Fibroblast of villous mesenchyme (primary cell): ENCODE results near the gene DNAJB8. TPM values are rescaled to one million over a fixed set of nuclear protein-coding genes. Genes with fewer than 3 reads are reported as not detected.

Experiments
- DNase-seq: peaks from one replicate; pipeline ENCODE4 v3.0.0-alpha.2; 2010; ENCODE audit warnings: low read depth
- H3K4me3 ChIP-seq: 2 replicates; pipeline ENCODE4 v1.5.1; 2011; ENCODE audit warnings: low read depth, mild to moderate bottlenecking, low read length
- CTCF ChIP-seq: IDR thresholded peaks from 2 replicates; pipeline ENCODE4 v1.5.1; 2012; ENCODE audit warnings: low read depth, mild to moderate bottlenecking, low read length; ENCODE audit not compliant: insufficient read depth
- total RNA-seq: library from RNA; depleted of rRNA; stranded (reverse); fragments of >200 nt; gene quantifications from 2 replicates; pipeline ENCODE4 v1.2.3, GENCODE V29; 2012

The DNAJB8 gene
- total RNA-seq, 1 donor = not detected

- no peak for TF ChIP-seq CTCF
- H3K4me3 ChIP-seq = no peak overlapping the region
- DNase-seq = no peak
Observed at GRCh38 chr3:128433837-128434165, 32.9 kb downstream of the DNAJB8 start.

- TF ChIP-seq CTCF = no peak
- H3K4me3 ChIP-seq = peak overlapping the region; percentile 1
- DNase-seq = no peak
Observed at GRCh38 chr3:128432971-128433836, 33.5 kb downstream of the DNAJB8 start.

GRCh38 chr3:128432301-128432970 is 34.3 kb downstream of the DNAJB8 start:
- DNase-seq = no peak
- TF ChIP-seq CTCF = no peak
- H3K4me3 ChIP-seq = no peak overlapping the region

GRCh38 chr3:128431803-128432300 is 34.8 kb downstream of the DNAJB8 start:
- no peak for DNase-seq
- no peak for TF ChIP-seq CTCF
- no peak overlapping the region for H3K4me3 ChIP-seq

- no peak for DNase-seq
- TF ChIP-seq CTCF = no peak
- H3K4me3 ChIP-seq = no peak overlapping the region
Observed at GRCh38 chr3:128430731-128431130, 36.0 kb downstream of the DNAJB8 start.

GRCh38 chr3:128430301-128430700 is 36.4 kb downstream of the DNAJB8 start:
- DNase-seq = no peak
- H3K4me3 ChIP-seq = no peak overlapping the region
- no peak for TF ChIP-seq CTCF
